GM10266 (cell line): ENCODE results near the gene GGA1.

Experiments
- DNase-seq: peaks from one replicate; pipeline ENCODE4 v3.0.0; 2012; ENCODE audit errors: extremely low spot score
- TF ChIP-seq, protein P1 (sequence below): IDR thresholded peaks from 2 replicates; pipeline ENCODE4 v1.5.1; 2012; ENCODE audit warnings: mild to moderate bottlenecking, low read depth; ENCODE audit not compliant: control insufficient read depth, insufficient read depth; ENCODE audit errors: missing control alignments

Gene GGA1

DNA sequence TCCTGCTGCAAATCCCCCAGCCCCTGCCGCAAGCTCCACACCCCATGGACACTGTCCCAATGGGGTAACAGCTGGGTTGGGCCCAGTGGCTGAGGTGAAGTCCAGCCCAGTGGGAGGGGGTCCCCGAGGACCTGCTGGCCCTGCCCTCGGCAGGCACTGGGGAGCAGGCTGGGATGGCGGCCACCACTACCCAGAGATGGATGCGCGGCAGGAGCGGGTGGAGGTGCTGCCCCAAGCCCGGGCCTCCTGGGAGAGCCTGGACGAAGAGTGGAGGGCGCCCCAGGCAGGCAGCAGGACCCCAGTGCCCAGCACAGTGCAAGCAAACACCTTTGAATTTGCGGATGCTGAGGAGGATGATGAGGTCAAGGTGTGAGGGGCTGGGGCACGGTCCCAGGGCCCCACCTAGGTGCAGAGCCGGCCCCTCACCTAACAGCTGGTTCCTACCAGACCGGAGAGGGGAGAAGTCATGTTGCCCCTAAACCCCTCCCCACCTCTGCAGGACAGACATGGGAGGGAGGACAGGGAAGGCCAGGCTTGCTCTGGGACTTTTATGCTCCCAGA is 40.1 kb upstream of the GGA1 start:
- TF ChIP-seq, protein P1, sequence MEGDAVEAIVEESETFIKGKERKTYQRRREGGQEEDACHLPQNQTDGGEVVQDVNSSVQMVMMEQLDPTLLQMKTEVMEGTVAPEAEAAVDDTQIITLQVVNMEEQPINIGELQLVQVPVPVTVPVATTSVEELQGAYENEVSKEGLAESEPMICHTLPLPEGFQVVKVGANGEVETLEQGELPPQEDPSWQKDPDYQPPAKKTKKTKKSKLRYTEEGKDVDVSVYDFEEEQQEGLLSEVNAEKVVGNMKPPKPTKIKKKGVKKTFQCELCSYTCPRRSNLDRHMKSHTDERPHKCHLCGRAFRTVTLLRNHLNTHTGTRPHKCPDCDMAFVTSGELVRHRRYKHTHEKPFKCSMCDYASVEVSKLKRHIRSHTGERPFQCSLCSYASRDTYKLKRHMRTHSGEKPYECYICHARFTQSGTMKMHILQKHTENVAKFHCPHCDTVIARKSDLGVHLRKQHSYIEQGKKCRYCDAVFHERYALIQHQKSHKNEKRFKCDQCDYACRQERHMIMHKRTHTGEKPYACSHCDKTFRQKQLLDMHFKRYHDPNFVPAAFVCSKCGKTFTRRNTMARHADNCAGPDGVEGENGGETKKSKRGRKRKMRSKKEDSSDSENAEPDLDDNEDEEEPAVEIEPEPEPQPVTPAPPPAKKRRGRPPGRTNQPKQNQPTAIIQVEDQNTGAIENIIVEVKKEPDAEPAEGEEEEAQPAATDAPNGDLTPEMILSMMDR = no peak
- DNase-seq = no peak

DNA sequence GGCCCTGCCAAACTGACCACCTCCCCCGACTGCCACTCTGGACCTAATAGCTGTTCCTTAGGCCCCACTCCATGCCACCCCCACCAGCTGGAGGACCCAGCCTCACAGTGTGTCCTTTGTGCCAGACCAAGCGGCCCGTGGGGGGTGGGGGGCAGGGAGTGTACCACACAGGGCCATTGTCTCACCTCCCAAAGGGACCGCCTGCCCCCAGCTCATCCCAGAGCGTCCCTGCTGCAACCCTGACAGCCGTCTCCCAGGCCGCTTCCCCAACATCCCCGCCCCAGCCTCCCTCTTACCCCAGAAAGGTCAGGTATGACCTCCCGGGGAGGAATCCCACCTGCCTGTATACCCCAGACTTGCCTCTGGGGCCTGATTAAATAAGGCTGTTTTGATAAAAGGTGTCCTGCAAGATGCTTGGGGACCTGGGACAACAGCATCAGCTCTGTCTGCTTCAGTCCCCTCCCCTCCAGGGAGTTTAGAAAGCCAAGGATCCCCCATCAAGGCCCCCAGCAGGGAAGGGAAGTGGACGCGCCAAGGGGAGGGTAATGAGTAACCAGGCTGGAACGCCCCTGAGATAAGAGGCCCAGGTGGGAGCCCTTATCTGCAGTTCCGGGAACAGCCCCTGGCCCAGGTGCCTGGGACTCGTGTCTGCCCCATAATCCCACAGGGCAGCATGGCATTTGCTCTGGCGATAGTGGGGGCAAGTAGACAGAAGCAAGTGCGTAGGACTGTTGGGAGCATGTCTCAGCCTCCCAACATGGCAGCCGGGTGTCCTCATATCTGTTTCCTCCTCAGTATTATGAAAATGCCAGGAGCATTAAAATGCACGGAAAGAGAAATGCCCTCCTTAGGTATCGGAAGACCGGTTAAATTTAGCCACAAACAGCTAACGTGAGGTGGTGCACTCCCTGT is 39.4 kb upstream of the GGA1 start:
- TF ChIP-seq, protein P1 = no peak
- DNase-seq = no peak

DNA sequence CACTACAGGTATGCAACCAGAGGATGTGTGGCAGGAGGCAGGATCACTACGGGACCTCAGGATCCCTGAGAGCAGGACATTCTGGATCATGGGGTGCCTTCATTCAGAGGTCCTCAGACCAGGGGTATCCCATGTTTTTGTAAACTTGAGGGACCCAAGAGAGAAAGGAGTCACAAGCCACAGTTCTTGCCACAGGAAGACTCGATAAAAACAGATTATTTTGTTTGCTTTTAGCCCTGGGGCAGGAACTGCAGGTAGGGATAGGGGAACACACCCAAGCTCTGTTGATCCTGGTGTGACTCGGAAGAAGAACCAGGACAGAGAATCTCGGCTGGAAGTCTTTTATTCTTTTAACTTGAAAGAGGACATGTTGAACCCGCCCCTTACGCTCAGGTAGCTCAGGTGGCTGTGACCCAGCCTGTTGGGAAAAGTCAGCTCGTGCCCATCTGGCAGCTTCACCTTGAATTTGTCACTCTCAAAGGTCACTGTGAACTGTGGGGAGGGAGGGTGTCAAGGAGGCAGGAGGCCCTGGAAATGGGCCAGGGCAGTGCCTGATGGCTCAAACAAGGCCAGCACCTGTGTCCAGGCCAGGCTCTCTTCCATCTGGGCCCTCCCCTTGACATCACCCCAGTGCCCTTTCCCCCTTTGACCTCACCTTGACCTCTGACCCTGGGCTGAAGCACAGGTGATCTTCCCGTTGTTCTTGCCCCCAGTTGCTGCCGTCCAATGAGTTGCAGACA is 38.5 kb upstream of the GGA1 start:
- TF ChIP-seq, protein P1 = no peak
- no peak for DNase-seq

DNA sequence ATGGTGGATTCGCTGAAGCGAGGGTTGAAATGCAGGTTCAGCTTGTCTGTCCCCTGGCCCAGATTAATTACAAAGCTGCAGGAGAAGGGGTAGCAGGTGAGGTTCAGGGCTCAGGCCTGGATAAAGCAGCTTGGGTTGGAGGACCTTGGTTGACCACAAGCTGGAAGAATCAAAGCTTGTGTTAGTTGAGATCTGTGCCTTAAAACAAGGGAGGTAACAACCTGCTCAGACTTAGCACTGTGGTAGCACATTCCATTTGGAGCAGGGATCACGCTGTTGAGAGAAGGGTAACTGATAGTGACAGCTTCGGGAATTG is 38.0 kb upstream of the GGA1 start:
- TF ChIP-seq, protein P1 = no peak
- DNase-seq = no peak

DNA sequence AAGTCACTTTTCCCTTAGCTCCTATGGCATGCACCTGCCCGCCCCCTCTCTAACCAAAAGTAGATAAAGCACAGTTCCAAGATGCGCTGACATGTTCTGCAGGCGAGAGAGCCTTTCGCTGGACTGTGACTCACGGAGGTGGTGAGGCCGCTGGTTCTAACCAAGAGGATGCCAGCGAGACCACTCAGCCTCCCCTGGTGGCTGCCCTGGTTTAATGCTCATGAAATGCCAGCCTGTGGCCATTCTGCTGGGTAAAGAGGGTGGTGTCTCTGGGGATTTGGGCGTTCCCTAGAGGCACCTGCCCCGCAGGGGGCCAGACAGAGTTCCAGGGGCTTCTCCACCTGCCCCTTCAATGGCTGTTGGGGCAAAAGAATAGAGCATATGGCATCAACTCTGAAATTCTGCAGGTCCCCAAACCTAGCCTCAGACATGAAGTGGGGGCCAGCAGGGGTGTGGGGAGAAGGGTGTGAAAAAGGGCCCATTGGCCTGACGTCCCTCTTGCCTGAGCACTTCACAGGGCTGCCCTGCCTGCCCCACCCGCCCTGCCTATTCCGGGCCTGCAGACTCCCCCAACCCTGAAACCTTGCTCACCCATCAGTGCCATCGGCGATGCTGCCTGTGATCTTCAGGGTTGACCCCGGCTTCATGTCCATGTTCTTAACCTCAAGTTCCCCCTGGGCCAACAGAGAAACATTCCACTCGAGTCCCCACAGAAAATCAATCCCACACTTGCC is 37.2 kb upstream of the GGA1 start:
- TF ChIP-seq, protein P1 = no peak
- no peak for DNase-seq

DNA sequence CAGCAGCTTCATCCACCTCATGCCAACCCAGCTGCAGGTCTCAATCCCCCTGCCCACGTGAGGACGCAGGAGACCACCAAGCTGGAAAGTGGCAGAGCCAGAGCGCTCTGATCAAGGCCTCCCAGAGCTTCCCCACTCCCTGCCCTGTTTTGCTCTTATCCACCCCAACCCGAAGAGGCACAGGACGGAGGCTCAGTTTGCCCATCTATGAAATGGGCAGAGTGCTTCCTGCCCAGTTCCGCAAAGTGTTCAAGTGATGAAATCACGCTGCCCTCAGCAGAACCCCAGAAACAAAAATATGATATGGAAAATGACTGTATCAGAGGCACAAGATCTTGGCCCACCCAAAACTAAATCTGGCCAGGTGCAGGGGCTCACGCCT is 36.7 kb upstream of the GGA1 start:
- TF ChIP-seq, protein P1 = no peak
- DNase-seq = no peak

DNA sequence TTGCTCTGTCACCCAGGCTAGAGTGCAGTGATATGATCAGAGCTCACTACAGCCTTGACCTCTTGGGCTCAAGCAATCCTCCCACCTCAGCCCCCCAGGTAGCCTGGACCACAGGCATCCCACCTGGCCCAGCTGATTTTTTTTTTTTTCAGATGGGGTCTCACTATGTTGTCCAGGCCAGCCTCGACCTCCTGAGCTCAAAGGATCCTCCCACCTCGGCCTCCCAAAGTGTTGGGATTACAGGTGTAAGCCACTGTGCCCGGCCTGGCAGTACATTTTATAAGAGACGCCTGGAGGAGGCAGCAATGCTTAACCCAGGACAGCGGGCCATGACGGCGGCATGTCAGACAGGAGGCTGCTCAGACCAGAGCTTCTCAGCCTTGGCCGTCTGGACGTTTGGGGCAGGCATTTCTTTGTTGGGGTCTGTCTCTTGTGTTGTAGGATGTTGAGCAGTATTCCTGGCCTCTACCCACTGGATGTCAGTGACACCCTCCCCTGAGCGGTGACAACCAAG is 33.1 kb upstream of the GGA1 start:
- no peak for DNase-seq
- TF ChIP-seq, protein P1 = no peak
